Omental fat pad (tissue), 4 donors: ENCODE measurements around the gene CEP85. TPM values are rescaled to one million over a fixed set of nuclear protein-coding genes. Genes with fewer than 3 reads are reported as not detected.

ENCODE experiments used
- ATAC-seq: fragments of 150-250 bp; one replicate; pipeline ENCODE4 v1.9.1; 2016; ENCODE audit warnings: mild to moderate bottlenecking, moderate library complexity; ENCODE audit not compliant: low FRiP score
- DNase-seq: peaks from one replicate; pipeline ENCODE4 v3.0.0-alpha.2; 2019; ENCODE audit warnings: low spot score
- CTCF ChIP-seq, 3 donors: fragments of 450-650 bp; IDR thresholded peaks; one replicate each; pipeline ENCODE4 v1.5.1; 2016 to 2017; ENCODE audit warnings: antibody characterized with exemption in 3 of 3, mild to moderate bottlenecking in 3 of 3, moderate library complexity in 2 of 3
- total RNA-seq, 4 donors: library from RNA; depleted of rRNA; stranded (reverse); fragments of >200 nt; gene quantifications; one replicate each; pipeline ENCODE4 v1.1.0, GENCODE V29; 2016

The CEP85 gene
- total RNA-seq, 4 donors from 2014 or later, result 4.3 to 6.1 (median 5.3) TPM

DNA sequence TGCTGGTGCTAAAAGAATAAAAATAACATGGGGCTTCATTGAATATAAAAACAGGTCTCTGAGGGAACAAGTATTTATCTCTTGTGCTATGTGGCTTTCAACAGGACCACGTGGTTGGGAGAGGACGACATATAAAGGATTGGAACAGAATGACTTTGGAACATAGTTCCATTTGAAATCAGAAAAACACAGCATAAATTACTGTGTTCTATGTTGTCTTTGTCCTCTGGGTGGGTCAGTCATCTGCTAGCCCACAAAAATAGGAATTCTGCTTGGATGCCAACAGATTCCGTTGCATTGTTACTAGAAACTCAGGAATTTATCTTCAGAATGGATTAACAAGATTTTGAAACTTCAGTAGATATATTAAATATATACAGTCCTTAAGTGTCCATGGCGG lies 5.9 kb downstream of the CEP85 start:
- TF ChIP-seq CTCF (IDR thresholded peaks at IDR 0.05), result no peak
- ATAC-seq, result no peak

GRCh38 chr1:26252718-26253117 lies 18.7 kb downstream of the CEP85 start:
- no peak for DNase-seq
- ATAC-seq, result no peak
- TF ChIP-seq CTCF (IDR thresholded peaks at IDR 0.05), result no peak

More for the DNA sequence above, 5.9 kb downstream of the CEP85 start:
- no peak for DNase-seq

- DNase-seq, result no peak
- no peak for ATAC-seq
- TF ChIP-seq CTCF (IDR thresholded peaks at IDR 0.05), result no peak
These were observed 20.4 kb downstream of the CEP85 start for GRCh38 chr1:26254404-26254803.

GRCh38 chr1:26257222-26257621 lies 23.2 kb downstream of the CEP85 start:
- TF ChIP-seq CTCF (IDR thresholded peaks at IDR 0.05), result no peak
- ATAC-seq, result peak; percentile 51
- DNase-seq, result no peak

GRCh38 chr1:26259005-26259404 lies 25.0 kb downstream of the CEP85 start:
- TF ChIP-seq CTCF (IDR thresholded peaks at IDR 0.05), result no peak
- no peak for ATAC-seq
- DNase-seq, result no peak

DNA sequence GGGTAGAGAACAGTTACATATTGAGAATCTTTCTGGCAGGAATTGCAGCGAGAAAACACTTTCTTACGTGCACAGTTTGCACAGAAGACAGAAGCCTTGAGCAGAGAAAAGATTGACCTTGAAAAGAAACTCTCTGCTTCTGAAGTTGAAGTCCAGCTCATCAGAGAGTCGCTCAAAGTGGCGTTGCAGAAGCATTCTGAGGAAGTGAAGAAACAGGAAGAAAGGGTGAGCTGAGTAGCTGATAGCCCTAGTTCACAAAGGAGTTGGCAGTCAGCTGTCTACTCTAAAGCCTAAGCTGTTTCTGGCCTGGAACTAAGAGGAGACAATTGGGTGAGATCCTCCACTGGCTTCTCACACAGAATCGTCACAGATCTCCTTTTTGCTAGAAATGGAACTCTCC lies 25.6 kb downstream of the CEP85 start:
- ATAC-seq, result no peak
- no peak for TF ChIP-seq CTCF (IDR thresholded peaks at IDR 0.05)

DNA sequence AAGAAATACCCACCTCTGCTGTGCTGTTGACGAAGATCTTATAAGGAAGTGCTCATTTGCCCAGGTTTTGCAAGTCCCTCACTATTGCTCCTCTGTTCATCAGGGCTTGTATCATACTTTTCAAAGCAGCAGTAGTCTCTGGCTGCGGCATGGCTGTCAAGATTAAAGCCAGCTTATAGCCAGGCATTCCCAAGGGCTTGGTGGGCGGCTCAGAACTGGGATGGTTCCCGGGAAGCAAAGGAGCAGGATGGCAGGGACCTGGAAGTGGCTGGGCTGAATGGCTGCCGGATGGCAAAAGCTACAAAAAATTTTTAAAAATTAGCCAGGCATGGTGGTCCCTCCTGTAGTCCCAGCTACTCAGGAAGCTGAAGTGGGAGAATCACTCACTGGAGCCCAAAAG lies 29.2 kb downstream of the CEP85 start:
- no peak for DNase-seq

More for the DNA sequence above, 25.6 kb downstream of the CEP85 start:
- no peak for DNase-seq

More for the DNA sequence above, 29.2 kb downstream of the CEP85 start:
- TF ChIP-seq CTCF (IDR thresholded peaks at IDR 0.05), result no peak
- ATAC-seq, result no peak
